HepG2 (cell line): ENCODE measurements around the gene DNAJC30. TPM values are rescaled to one million over a fixed set of nuclear protein-coding genes. Genes with fewer than 3 reads are reported as not detected.
"Not testable (repeated sequence)": the region's sequence is repeated elsewhere in the genome, so short reads cannot be mapped to it uniquely, and the experiment has no call there.

Source experiments
- ATAC-seq: fragments of 200-7000 bp; cut with Tn5 transposase; 3 replicates; pipeline ENCODE4 v1.9.1; 2020; ENCODE audit warnings: mild to moderate bottlenecking, moderate library complexity
- BruUV-seq: library from RNA; stranded (reverse); fragments of 400-500 nt; replicated peaks from 2 replicates; lab custom pipeline; 2021; lab: Mats Ljungman, UMichigan
- CTCF ChIA-PET: fragments of 300-600 bp; formaldehyde crosslinking; extraction: SDS; loops from one replicate; lab custom pipeline; 2021; ENCODE audit warnings: low total read pairs, inconsistent platforms, low intra/inter-chr PET ratio; lab: Yijun Ruan, JAX
- POLR2A ChIA-PET: fragments of 350-600 bp; sonication (Branson Sonifier 250); formaldehyde crosslinking; loops from one replicate; lab custom pipeline; 2020; ENCODE audit warnings: antibody characterized with exemption, inconsistent platforms; lab: Yijun Ruan, JAX
- DNase-seq: peaks from one replicate; pipeline ENCODE4 v3.0.0-alpha.2; 2015; ENCODE audit warnings: low spot score
- FAIRE-seq: peaks from 3 replicates; lab custom pipeline; 2011; peaks lifted over from hg19 to GRCh38; lab: Jason Lieb, UNC
- H2AFZ ChIP-seq: one replicate; pipeline ENCODE4 v1.6.1; 2011; ENCODE audit warnings: low read length, inconsistent platforms
- H3K27ac ChIP-seq: fragments of 300-600 bp; 3 replicates; pipeline ENCODE4 v1.8.0; 2011; ENCODE audit warnings: mixed run types, mild to moderate bottlenecking, mixed read lengths, low read length, inconsistent platforms; ENCODE audit not compliant: insufficient read depth; ENCODE audit errors: extremely low read length
- H3K27me3 ChIP-seq, 2 experiments: fragments of 200-600 bp in 1 of 2; 2 replicates in 1 of 2; 3 replicates in 1 of 2; pipeline versions ENCODE4 v1.6.0 to v1.8.0; 2011; ENCODE audit warnings: low read length in 2 of 2, mild to moderate bottlenecking in 2 of 2, moderate library complexity in 2 of 2, inconsistent platforms in 1 of 2; ENCODE audit not compliant: insufficient read depth in 2 of 2, control insufficient read depth in 1 of 2
- H3K36me3 ChIP-seq, 2 experiments: fragments of 200-600 bp in 1 of 2; replicated peaks in 1 of 2; 2 replicates in 1 of 2; 3 replicates in 1 of 2; pipeline versions ENCODE4 v1.5.1 to v1.8.0; 2011; ENCODE audit warnings: low read length in 2 of 2, inconsistent platforms in 1 of 2; ENCODE audit not compliant: insufficient read depth in 2 of 2, control insufficient read depth in 1 of 2
- H3K4me1 ChIP-seq: 2 replicates; pipeline ENCODE4 v1.5.1; 2012; ENCODE audit warnings: low read length, inconsistent platforms; ENCODE audit not compliant: insufficient read depth
- H3K4me2 ChIP-seq: 2 replicates; pipeline ENCODE4 v1.6.0; 2011; ENCODE audit warnings: low read depth, low read length, inconsistent platforms
- H3K4me3 ChIP-seq, 3 experiments: fragments of 200-600 bp in 1 of 3; sonication (generic), shearing (Covaris generic) in 1 of 3; replicated peaks in 1 of 3; 2 replicates each; pipeline ENCODE4 v1.5.1; 2011 to 2016; ENCODE audit warnings: low read length in 3 of 3, inconsistent platforms in 2 of 3, low read depth in 2 of 3, mild to moderate bottlenecking in 2 of 3, control low read depth in 1 of 3, mixed read lengths in 1 of 3; ENCODE audit not compliant: insufficient read depth in 1 of 3
- H3K79me2 ChIP-seq: one replicate; pipeline ENCODE4 v1.6.1; 2011; ENCODE audit warnings: low read length, inconsistent platforms; ENCODE audit not compliant: insufficient read depth
- H3K9ac ChIP-seq: 2 replicates; pipeline ENCODE4 v1.6.0; 2011; ENCODE audit warnings: mild to moderate bottlenecking, low read depth, low read length, inconsistent platforms; ENCODE audit not compliant: insufficient read depth
- H3K9me3 ChIP-seq: 2 replicates; pipeline ENCODE4 v1.5.1; 2012; ENCODE audit warnings: mild to moderate bottlenecking, low read length
- H4K20me1 ChIP-seq: 2 replicates; pipeline ENCODE4 v1.6.0; 2011; ENCODE audit warnings: inconsistent platforms, mild to moderate bottlenecking, low read length, moderate library complexity; ENCODE audit not compliant: insufficient read depth
- E2F2 ChIP-seq: sonication (generic); formaldehyde crosslinking; IDR thresholded peaks from 2 replicates; pipeline ENCODE4 v1.4.0; 2020; ENCODE audit warnings: missing genetic modification reagents, borderline replicate concordance
- ISL2 ChIP-seq: sonication (generic); formaldehyde crosslinking; IDR thresholded peaks from 2 replicates; pipeline ENCODE4 v1.5.0; 2020; ENCODE audit warnings: missing genetic modification reagents
- KDM1A ChIP-seq: IDR thresholded peaks from 2 replicates; pipeline ENCODE4 v1.6.1; 2016; ENCODE audit warnings: missing compliant biosample characterization
- PAXIP1 ChIP-seq: sonication (generic); formaldehyde crosslinking; conservative IDR thresholded peaks from 2 replicates; pipeline ENCODE4 v1.4.0; 2020; ENCODE audit warnings: mild to moderate bottlenecking, missing genetic modification reagents, moderate library complexity
- RXRA ChIP-seq: sonication (generic); formaldehyde crosslinking; IDR thresholded peaks from 2 replicates; pipeline ENCODE4 v1.5.1; 2020; ENCODE audit warnings: missing genetic modification reagents
- RXRB ChIP-seq: IDR thresholded peaks from 2 replicates; pipeline ENCODE4 v1.6.1; 2016; ENCODE audit warnings: borderline replicate concordance, missing genetic modification reagents, missing compliant biosample characterization
- ZNF431 ChIP-seq: sonication (generic); formaldehyde crosslinking; IDR thresholded peaks from 2 replicates; pipeline ENCODE4 v1.9.0; 2022; ENCODE audit warnings: missing genetic modification reagents, low read depth, mild to moderate bottlenecking, borderline replicate concordance
- whole genome bisulfite sequencing: methylation state at CpG from one replicate; pipeline ENCODE4 v1.1.6; 2017; ENCODE audit warnings: low lambda C conversion rate; 5-methylcytosine and 5-hydroxymethylcytosine counted together
- in situ Hi-C: cut with HindIII; loops from 2 replicates; pipeline ENCODE4 v1.10.0; 2017; ENCODE audit warnings: low pct_unique_long_range_greater_than_20kb; ENCODE audit not compliant: extremely low pct_ligation_motif_present
- intact Hi-C: fragments of 100-400 bp; cut with micrococcal nuclease; formaldehyde crosslinking; loops from one replicate; pipeline ENCODE4 v1.10.0; 2022; ENCODE audit not compliant: unreplicated experiment
- polyA plus RNA-seq, 8 experiments: library from polyadenylated mRNA; depleted of rRNA in 3 of 8; stranded (reverse) in 7 of 8; unstranded in 1 of 8; fragments of >200 nt; fragmentation: Illumina TruSeq in 4 of 8; extraction: Trizol in 4 of 8; gene quantifications; 2 replicates each; pipeline versions ENCODE4 v1.2.1 to v1.2.3, GENCODE V29; 2011 to 2016; ENCODE audit warnings: low read depth in 4 of 8, missing spikeins in 1 of 8, mixed read lengths in 1 of 8; ENCODE audit not compliant: insufficient read depth in 1 of 8
- total RNA-seq, 5 experiments: library from RNA; depleted of rRNA; stranded (reverse); fragments of >200 nt; fragmentation: Illumina TruSeq; extraction: Trizol; gene quantifications; 2 replicates each; pipeline ENCODE4 v1.2.3, GENCODE V29; 2016; ENCODE audit warnings: low read depth in 1 of 5
- TF ChIP-seq, protein P1 (sequence below): sonication (generic); formaldehyde crosslinking; conservative IDR thresholded peaks from 2 replicates; pipeline ENCODE4 v1.8.0; 2022; ENCODE audit warnings: mild to moderate bottlenecking, moderate library complexity, missing genetic modification reagents
- TF ChIP-seq, protein P2 (sequence below): sonication (generic); formaldehyde crosslinking; IDR thresholded peaks from 2 replicates; pipeline ENCODE4 v1.8.0; 2022; ENCODE audit warnings: mild to moderate bottlenecking, missing genetic modification reagents; ENCODE audit not compliant: insufficient replicate concordance

DNAJC30 gene
- total and polyA plus RNA-seq, 2 of the 13 experiments (the other 11 are each of a cell fraction or from before 2014, with no cell fraction given), result 3.3 to 3.8 TPM

DNA sequence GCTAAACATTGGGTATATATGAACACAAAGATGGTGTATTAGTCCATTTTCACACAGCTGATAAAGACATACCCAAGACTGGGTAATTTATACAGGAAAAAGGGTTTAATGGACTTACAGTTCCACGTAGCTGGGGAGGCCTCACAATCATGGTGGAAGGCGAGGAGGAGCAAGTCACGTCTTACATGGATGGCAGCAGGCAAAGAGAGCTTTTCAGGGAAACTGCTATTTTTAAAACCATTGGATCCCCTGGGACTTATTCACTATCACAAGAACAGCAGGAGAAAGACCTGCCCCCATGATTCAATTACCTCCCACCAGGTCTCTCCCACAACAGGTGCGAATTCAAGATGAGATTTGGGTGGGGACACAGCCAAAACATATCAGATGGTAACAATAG lies 27.9 kb downstream of the DNAJC30 start:
- H3K79me2 ChIP-seq, H3K9me3 ChIP-seq, ATAC-seq, DNase-seq, POLR2A ChIA-PET, H3K9ac ChIP-seq, H4K20me1 ChIP-seq, H3K27ac ChIP-seq, FAIRE-seq, H3K36me3 ChIP-seq, H3K4me2 ChIP-seq, in situ Hi-C loops, BruUV-seq, intact Hi-C loops, H2AFZ ChIP-seq, H3K27me3 ChIP-seq, CTCF ChIA-PET, H3K4me3 ChIP-seq: not testable (repeated sequence)
- TF ChIP-seq ZNF431 (CRISPR knock-in tag), result peak; percentile 95
- 44% methylated on average over 4 of the region's 4 CpGs for WGBS
- H3K4me1 ChIP-seq, result peaks cover 28% of the 10 kb centered on the region

GRCh38 chr7:73652541-73652949 lies 30.7 kb downstream of the DNAJC30 start:
- Histone ChIP-seq H3K79me2 (no peaks in the 10 kb centered on the region), H3K4me3 (no peak overlapping the region), H3K27me3 (peaks cover 0 to under 1% of the 10 kb centered on the region in 2 experiments; a peak in 2 of 5 replicates), H3K4me1 (peaks cover 54% of the 10 kb centered on the region), H3K9ac (no peak overlapping the region), H3K27ac (no peak overlapping the region), H3K9me3 (no peaks in the 10 kb centered on the region), H3K4me2 (peak overlapping the region; percentile 53), H2AFZ (no peak overlapping the region), H3K36me3 (no peaks in the 10 kb centered on the region), H4K20me1 (no peaks in the 10 kb centered on the region)
- BruUV-seq, result no TSS peak
- ATAC-seq (peak; percentile 21), FAIRE-seq (no peak), DNase-seq (no peak)
- intact Hi-C loops (no loop called here), in situ Hi-C loops (no loop called here)
- WGBS, result 2% methylated on average over 11 of the region's 11 CpGs
- ChIA-PET CTCF (no interaction called here), POLR2A (interaction anchor here (0.8 to 1.7 kb wide), 4 partner anchors 12 to 40 kb away, joined by 3 to 8 read pairs (median 4); partner anchors contain the start of gene MLXIPL)
- TF ChIP-seq RXRB, result peak; percentile 39; the same call in 1 of the 2 replicates
- peak; percentile 63; the same call in 1 of the 2 replicates for TF ChIP-seq KDM1A (CRISPR knock-in tag)
- 0 out of 2 replicates have a peak, but pooled peaks have one; percentile 25 for TF ChIP-seq PAXIP1 (CRISPR knock-in tag)
- no peak for TF ChIP-seq E2F2
- no peak for TF ChIP-seq ISL2
- TF ChIP-seq, protein P1, sequence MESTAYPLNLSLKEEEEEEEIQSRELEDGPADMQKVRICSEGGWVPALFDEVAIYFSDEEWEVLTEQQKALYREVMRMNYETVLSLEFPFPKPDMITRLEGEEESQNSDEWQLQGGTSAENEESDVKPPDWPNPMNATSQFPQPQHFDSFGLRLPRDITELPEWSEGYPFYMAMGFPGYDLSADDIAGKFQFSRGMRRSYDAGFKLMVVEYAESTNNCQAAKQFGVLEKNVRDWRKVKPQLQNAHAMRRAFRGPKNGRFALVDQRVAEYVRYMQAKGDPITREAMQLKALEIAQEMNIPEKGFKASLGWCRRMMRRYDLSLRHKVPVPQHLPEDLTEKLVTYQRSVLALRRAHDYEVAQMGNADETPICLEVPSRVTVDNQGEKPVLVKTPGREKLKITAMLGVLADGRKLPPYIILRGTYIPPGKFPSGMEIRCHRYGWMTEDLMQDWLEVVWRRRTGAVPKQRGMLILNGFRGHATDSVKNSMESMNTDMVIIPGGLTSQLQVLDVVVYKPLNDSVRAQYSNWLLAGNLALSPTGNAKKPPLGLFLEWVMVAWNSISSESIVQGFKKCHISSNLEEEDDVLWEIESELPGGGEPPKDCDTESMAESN (CRISPR knock-in tag), result peak; percentile 78; the same call in 1 of the 2 replicates
- peak; percentile 68 for TF ChIP-seq RXRA
- TF ChIP-seq, protein P2, sequence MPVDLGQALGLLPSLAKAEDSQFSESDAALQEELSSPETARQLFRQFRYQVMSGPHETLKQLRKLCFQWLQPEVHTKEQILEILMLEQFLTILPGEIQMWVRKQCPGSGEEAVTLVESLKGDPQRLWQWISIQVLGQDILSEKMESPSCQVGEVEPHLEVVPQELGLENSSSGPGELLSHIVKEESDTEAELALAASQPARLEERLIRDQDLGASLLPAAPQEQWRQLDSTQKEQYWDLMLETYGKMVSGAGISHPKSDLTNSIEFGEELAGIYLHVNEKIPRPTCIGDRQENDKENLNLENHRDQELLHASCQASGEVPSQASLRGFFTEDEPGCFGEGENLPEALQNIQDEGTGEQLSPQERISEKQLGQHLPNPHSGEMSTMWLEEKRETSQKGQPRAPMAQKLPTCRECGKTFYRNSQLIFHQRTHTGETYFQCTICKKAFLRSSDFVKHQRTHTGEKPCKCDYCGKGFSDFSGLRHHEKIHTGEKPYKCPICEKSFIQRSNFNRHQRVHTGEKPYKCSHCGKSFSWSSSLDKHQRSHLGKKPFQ (CRISPR knock-in tag), result peak; percentile 52
